HepG2 (cell line): ENCODE results near the gene FDXR. TPM values are rescaled to one million over a fixed set of nuclear protein-coding genes. Genes with fewer than 3 reads are reported as not detected.
A peak's percentile ranks its signal among the peaks of the same experiment; 100 is the strongest.

ENCODE experiments used
- AGO2 ChIP-seq: fragments of 200-400 bp; formaldehyde crosslinking; optimal IDR thresholded peaks from 2 replicates; pipeline ENCODE3; 2017; ENCODE audit warnings: mild to moderate bottlenecking, low read depth, low read length, moderate library complexity
- AHR ChIP-seq: IDR thresholded peaks from 2 replicates; pipeline ENCODE4 v1.6.1; 2018; ENCODE audit warnings: missing genetic modification reagents, missing compliant biosample characterization
- ARID4A ChIP-seq: sonication (generic); formaldehyde crosslinking; IDR thresholded peaks from 2 replicates; pipeline ENCODE4 v1.5.0; 2020; ENCODE audit warnings: mild to moderate bottlenecking, missing genetic modification reagents, borderline replicate concordance
- HMG20A ChIP-seq: IDR thresholded peaks from 2 replicates; pipeline ENCODE4 v1.6.1; 2016; ENCODE audit warnings: borderline replicate concordance
- HNRNPL ChIP-seq: fragments of 200-400 bp; formaldehyde crosslinking; IDR thresholded peaks from 2 replicates; pipeline ENCODE4 v1.6.1; 2017; ENCODE audit warnings: mild to moderate bottlenecking, low read depth, low read length
- KDM2A ChIP-seq: sonication (generic); formaldehyde crosslinking; IDR thresholded peaks from 2 replicates; pipeline ENCODE4 v1.4.0; 2020; ENCODE audit warnings: low read depth, missing genetic modification reagents, borderline replicate concordance
- MAZ ChIP-seq, 2 experiments: sonication (generic) in 1 of 2; formaldehyde crosslinking in 1 of 2; IDR thresholded peaks; 2 replicates each; pipeline versions ENCODE4 v1.5.0 to v1.6.1; 2012 to 2020; ENCODE audit warnings: low read depth in 2 of 2, mild to moderate bottlenecking in 2 of 2, borderline replicate concordance in 1 of 2, improper control_type of control experiment in 1 of 2, low read length in 1 of 2, missing genetic modification reagents in 1 of 2, moderate library complexity in 1 of 2
- NFKBIZ ChIP-seq: IDR thresholded peaks from 2 replicates; pipeline ENCODE4 v1.6.1; 2018; ENCODE audit warnings: missing genetic modification reagents, missing compliant biosample characterization
- PHF8 ChIP-seq: sonication (generic); formaldehyde crosslinking; IDR thresholded peaks from 2 replicates; pipeline ENCODE4 v1.5.0; 2020; ENCODE audit warnings: missing genetic modification reagents
- RBFOX2 ChIP-seq: fragments of 200-400 bp; formaldehyde crosslinking; IDR thresholded peaks from 2 replicates; pipeline ENCODE4 v1.6.1; 2017; ENCODE audit warnings: low read depth, mild to moderate bottlenecking, low read length
- RFXAP ChIP-seq: sonication (generic); formaldehyde crosslinking; IDR thresholded peaks from 2 replicates; pipeline ENCODE4 v1.4.0; 2020; ENCODE audit warnings: missing genetic modification reagents, borderline replicate concordance
- RNF2 ChIP-seq: fragments of 450-650 bp; conservative IDR thresholded peaks from 2 replicates; pipeline ENCODE4 v1.6.1; 2016; ENCODE audit warnings: low read depth
- SIX4 ChIP-seq: sonication (generic); formaldehyde crosslinking; IDR thresholded peaks from 2 replicates; pipeline ENCODE4 v1.4.0; 2020; ENCODE audit warnings: missing genetic modification reagents
- ZMYM2 ChIP-seq: sonication (generic); formaldehyde crosslinking; IDR thresholded peaks from 2 replicates; pipeline ENCODE4 v1.8.0; 2022; ENCODE audit warnings: mild to moderate bottlenecking, missing genetic modification reagents
- ZNF138 ChIP-seq: sonication (generic); formaldehyde crosslinking; IDR thresholded peaks from 2 replicates; pipeline ENCODE4 v1.5.0; 2020; ENCODE audit warnings: mild to moderate bottlenecking, low read depth, missing genetic modification reagents
- ZNF230 ChIP-seq: sonication (generic); formaldehyde crosslinking; IDR thresholded peaks from 2 replicates; pipeline ENCODE4 v1.4.0; 2020; ENCODE audit warnings: mild to moderate bottlenecking, missing genetic modification reagents
- ZNF234 ChIP-seq: sonication (generic); formaldehyde crosslinking; conservative IDR thresholded peaks from 2 replicates; pipeline ENCODE4 v1.5.1; 2020; ENCODE audit warnings: mild to moderate bottlenecking, missing genetic modification reagents
- ZNF263 ChIP-seq: sonication (generic); formaldehyde crosslinking; IDR thresholded peaks from 2 replicates; pipeline ENCODE4 v1.4.0; 2020; ENCODE audit warnings: missing genetic modification reagents
- ZNF276 ChIP-seq: sonication (generic); formaldehyde crosslinking; IDR thresholded peaks from 2 replicates; pipeline ENCODE4 v1.4.0; 2020; ENCODE audit warnings: mild to moderate bottlenecking, low read depth, missing genetic modification reagents
- ZNF563 ChIP-seq: sonication (generic); formaldehyde crosslinking; IDR thresholded peaks from 2 replicates; pipeline ENCODE4 v1.8.0; 2022; ENCODE audit warnings: mild to moderate bottlenecking, moderate library complexity, missing genetic modification reagents
- ZNF776 ChIP-seq: sonication (generic); formaldehyde crosslinking; IDR thresholded peaks from 2 replicates; pipeline ENCODE4 v1.4.0; 2020; ENCODE audit warnings: mild to moderate bottlenecking, missing genetic modification reagents
- ZNF788 ChIP-seq: sonication (generic); formaldehyde crosslinking; IDR thresholded peaks from 2 replicates; pipeline ENCODE4 v1.5.0; 2020; ENCODE audit warnings: mild to moderate bottlenecking, missing genetic modification reagents, borderline replicate concordance
- ZNF883 ChIP-seq: sonication (generic); formaldehyde crosslinking; IDR thresholded peaks from 2 replicates; pipeline ENCODE4 v1.5.1; 2020; ENCODE audit warnings: mild to moderate bottlenecking, missing genetic modification reagents; ENCODE audit errors: not compliant biosample characterization
- polyA plus RNA-seq, 8 experiments: library from polyadenylated mRNA; depleted of rRNA in 3 of 8; stranded (reverse) in 7 of 8; unstranded in 1 of 8; fragments of >200 nt; fragmentation: Illumina TruSeq in 4 of 8; extraction: Trizol in 4 of 8; gene quantifications; 2 replicates each; pipeline versions ENCODE4 v1.2.1 to v1.2.3, GENCODE V29; 2011 to 2016; ENCODE audit warnings: low read depth in 4 of 8, missing spikeins in 1 of 8, mixed read lengths in 1 of 8; ENCODE audit not compliant: insufficient read depth in 1 of 8
- total RNA-seq, 5 experiments: library from RNA; depleted of rRNA; stranded (reverse); fragments of >200 nt; fragmentation: Illumina TruSeq; extraction: Trizol; gene quantifications; 2 replicates each; pipeline ENCODE4 v1.2.3, GENCODE V29; 2016; ENCODE audit warnings: low read depth in 1 of 5

FDXR gene
- total and polyA plus RNA-seq, 2 of the 13 experiments (the other 11 are each of a cell fraction or from before 2014, with no cell fraction given), result 23.4 to 116 TPM

GRCh38 chr17:74842599-74843351 lies 30.0 kb downstream of the FDXR start (continued):
- TF ChIP-seq ZNF263 (peak; percentile 72; the same call in 1 of the 2 replicates), ZNF276 (CRISPR knock-in tag) (peak; percentile 57; the same call in 1 of the 2 replicates), AHR (CRISPR knock-in tag) (peak; percentile 10; the same call in 1 of the 2 replicates), RBFOX2 (peak; percentile 74), ZNF883 (peak; percentile 45), ZNF788 (peak; percentile 38; the same call in 1 of the 2 replicates), MAZ (IDR thresholded peaks at IDR 0.05; ENCODE audit: borderline replicate concordance, low read depth, low read length) (0 out of 2 replicates have a peak, but pooled peaks have one; percentile 31), MAZ (CRISPR knock-in tag; IDR thresholded peaks at IDR 0.05; ENCODE audit: low read depth) (peak; percentile 83), ZNF563 (CRISPR knock-in tag) (peak; percentile 74; the same call in 1 of the 2 replicates), HNRNPL (peak; percentile 87; the same call in 1 of the 2 replicates), KDM2A (CRISPR knock-in tag) (peak; percentile 45; the same call in 1 of the 2 replicates), ZNF234 (CRISPR knock-in tag) (no peak), ARID4A (peak; percentile 17; the same call in 1 of the 2 replicates), ZNF138 (CRISPR knock-in tag) (peak; percentile 51; the same call in 1 of the 2 replicates), RNF2 (peak; percentile 90), ZNF776 (no peak; the same call in 1 of the 2 replicates), AGO2 (peak; percentile 20), ZNF230 (CRISPR knock-in tag) (peak; percentile 66; the same call in 1 of the 2 replicates), NFKBIZ (no peak), RFXAP (CRISPR knock-in tag) (no peak; the same call in 1 of the 2 replicates), HMG20A (CRISPR knock-in tag) (no peak), ZMYM2 (CRISPR knock-in tag) (peak; percentile 66; the same call in 1 of the 2 replicates), PHF8 (CRISPR knock-in tag) (peak; percentile 20; the same call in 1 of the 2 replicates), SIX4 (CRISPR knock-in tag) (no peak)
